ENCODE data around the gene ZNF438.

Gene ZNF438

GRCh38 chr10:30865141-30865926, 166.3 kb downstream of the ZNF438 start:
- peaks cover 0 to 3% (median 0%) of the 10 kb centered on the region in 5 donors for H3K36me3 ChIP-seq (ENCODE audit: control insufficient read depth in 5 of 5, insufficient read depth in 5 of 5, low read length in 5 of 5)
- peak overlapping the region in 2 of 5 donors; percentile 3 to 38 for H3K9ac ChIP-seq (ENCODE audit: low read length in 5 of 5)
- H3K4me3 ChIP-seq (ENCODE audit: low read depth in 1 of 5, low read length in 5 of 5): no peak overlapping the region
- peaks cover 0 to 48% (median 33%) of the 10 kb centered on the region in 5 donors for H3K4me1 ChIP-seq (ENCODE audit: control insufficient read depth in 5 of 5, insufficient read depth in 5 of 5, low read length in 5 of 5)
- no peaks in the 10 kb centered on the region for H3K27me3 ChIP-seq (ENCODE audit: control insufficient read depth in 5 of 5, insufficient read depth in 4 of 5, low read length in 5 of 5)
- H3K27ac ChIP-seq (ENCODE audit: low read depth, low read length): peak overlapping the region; percentile 80
- no peaks in the 10 kb centered on the region for H3K9me3 ChIP-seq (ENCODE audit: control insufficient read depth in 5 of 5, low read length in 5 of 5)

- Histone ChIP-seq H3K9me3 (ENCODE audit: control insufficient read depth in 5 of 5, low read length in 5 of 5) (no peaks in the 10 kb centered on the region), H3K27ac (ENCODE audit: low read depth, low read length) (peak overlapping the region; percentile 80), H3K36me3 (ENCODE audit: control insufficient read depth in 5 of 5, insufficient read depth in 5 of 5, low read length in 5 of 5) (peaks cover 0 to 2% (median 0%) of the 10 kb centered on the region in 5 donors), H3K9ac (ENCODE audit: low read length in 5 of 5) (no peak overlapping the region), H3K27me3 (ENCODE audit: control insufficient read depth in 5 of 5, insufficient read depth in 4 of 5, low read length in 5 of 5) (no peaks in the 10 kb centered on the region), H3K4me1 (ENCODE audit: control insufficient read depth in 5 of 5, insufficient read depth in 5 of 5, low read length in 5 of 5) (peaks cover 0 to 56% (median 41%) of the 10 kb centered on the region in 5 donors), H3K4me3 (ENCODE audit: low read depth in 1 of 5, low read length in 5 of 5) (no peak overlapping the region)
Measured at GRCh38 chr10:30863516-30864210, 168.0 kb downstream of the ZNF438 start.

GRCh38 chr10:30862486-30862885, 169.2 kb downstream of the ZNF438 start:
- peaks cover 2 to 68% (median 52%) of the 10 kb centered on the region in 5 donors for H3K4me1 ChIP-seq (ENCODE audit: control insufficient read depth in 5 of 5, insufficient read depth in 5 of 5, low read length in 5 of 5)
- H3K9me3 ChIP-seq (ENCODE audit: control insufficient read depth in 5 of 5, low read length in 5 of 5): no peaks in the 10 kb centered on the region
- no peak overlapping the region for H3K4me3 ChIP-seq (ENCODE audit: low read depth in 1 of 5, low read length in 5 of 5)
- H3K9ac ChIP-seq (ENCODE audit: low read length in 5 of 5): no peak overlapping the region
- peak overlapping the region; percentile 80 for H3K27ac ChIP-seq (ENCODE audit: low read depth, low read length)
- no peaks in the 10 kb centered on the region for H3K36me3 ChIP-seq (ENCODE audit: control insufficient read depth in 5 of 5, insufficient read depth in 5 of 5, low read length in 5 of 5)
- H3K27me3 ChIP-seq (ENCODE audit: control insufficient read depth in 5 of 5, insufficient read depth in 4 of 5, low read length in 5 of 5): no peaks in the 10 kb centered on the region

GRCh38 chr10:30861976-30862375, 169.7 kb downstream of the ZNF438 start:
- Histone ChIP-seq H3K9me3 (ENCODE audit: control insufficient read depth in 5 of 5, low read length in 5 of 5) (no peaks in the 10 kb centered on the region), H3K4me3 (ENCODE audit: low read depth in 1 of 5, low read length in 5 of 5) (no peak overlapping the region), H3K36me3 (ENCODE audit: control insufficient read depth in 5 of 5, insufficient read depth in 5 of 5, low read length in 5 of 5) (no peaks in the 10 kb centered on the region), H3K27me3 (ENCODE audit: control insufficient read depth in 5 of 5, insufficient read depth in 4 of 5, low read length in 5 of 5) (no peaks in the 10 kb centered on the region), H3K4me1 (ENCODE audit: control insufficient read depth in 5 of 5, insufficient read depth in 5 of 5, low read length in 5 of 5) (peaks cover 2 to 70% (median 52%) of the 10 kb centered on the region in 5 donors), H3K9ac (ENCODE audit: low read length in 5 of 5) (no peak overlapping the region), H3K27ac (ENCODE audit: low read depth, low read length) (peak overlapping the region; percentile 80)

- H3K27ac ChIP-seq (ENCODE audit: low read depth, low read length): no peak overlapping the region
- no peak overlapping the region for H3K9ac ChIP-seq (ENCODE audit: low read length in 5 of 5)
- no peaks in the 10 kb centered on the region for H3K27me3 ChIP-seq (ENCODE audit: control insufficient read depth in 5 of 5, insufficient read depth in 4 of 5, low read length in 5 of 5)
- H3K4me3 ChIP-seq (ENCODE audit: low read depth in 1 of 5, low read length in 5 of 5): no peak overlapping the region
- no peaks in the 10 kb centered on the region for H3K36me3 ChIP-seq (ENCODE audit: control insufficient read depth in 5 of 5, insufficient read depth in 5 of 5, low read length in 5 of 5)
- no peaks in the 10 kb centered on the region for H3K9me3 ChIP-seq (ENCODE audit: control insufficient read depth in 5 of 5, low read length in 5 of 5)
- peaks cover 2 to 75% (median 55%) of the 10 kb centered on the region in 5 donors for H3K4me1 ChIP-seq (ENCODE audit: control insufficient read depth in 5 of 5, insufficient read depth in 5 of 5, low read length in 5 of 5)
Measured at GRCh38 chr10:30861221-30861620, 170.4 kb downstream of the ZNF438 start.

- H3K27me3 ChIP-seq (ENCODE audit: control insufficient read depth in 5 of 5, insufficient read depth in 4 of 5, low read length in 5 of 5): no peaks in the 10 kb centered on the region
- no peaks in the 10 kb centered on the region for H3K9me3 ChIP-seq (ENCODE audit: control insufficient read depth in 5 of 5, low read length in 5 of 5)
- peak overlapping the region; percentile 66 for H3K27ac ChIP-seq (ENCODE audit: low read depth, low read length)
- peaks cover 2 to 57% (median 46%) of the 10 kb centered on the region in 5 donors for H3K4me1 ChIP-seq (ENCODE audit: control insufficient read depth in 5 of 5, insufficient read depth in 5 of 5, low read length in 5 of 5)
- H3K36me3 ChIP-seq (ENCODE audit: control insufficient read depth in 5 of 5, insufficient read depth in 5 of 5, low read length in 5 of 5): no peaks in the 10 kb centered on the region
- H3K4me3 ChIP-seq (ENCODE audit: low read depth in 1 of 5, low read length in 5 of 5): no peak overlapping the region
- no peak overlapping the region for H3K9ac ChIP-seq (ENCODE audit: low read length in 5 of 5)
Measured at GRCh38 chr10:30858499-30858898, 173.2 kb downstream of the ZNF438 start.

- Histone ChIP-seq H3K4me1 (ENCODE audit: control insufficient read depth in 5 of 5, insufficient read depth in 5 of 5, low read length in 5 of 5) (peaks cover 2 to 50% (median 39%) of the 10 kb centered on the region in 5 donors), H3K27ac (ENCODE audit: low read depth, low read length) (peak overlapping the region; percentile 66), H3K36me3 (ENCODE audit: control insufficient read depth in 5 of 5, insufficient read depth in 5 of 5, low read length in 5 of 5) (no peaks in the 10 kb centered on the region), H3K9me3 (ENCODE audit: control insufficient read depth in 5 of 5, low read length in 5 of 5) (no peaks in the 10 kb centered on the region), H3K9ac (ENCODE audit: low read length in 5 of 5) (no peak overlapping the region), H3K4me3 (ENCODE audit: low read depth in 1 of 5, low read length in 5 of 5) (no peak overlapping the region), H3K27me3 (ENCODE audit: control insufficient read depth in 5 of 5, insufficient read depth in 4 of 5, low read length in 5 of 5) (no peaks in the 10 kb centered on the region)
Measured at GRCh38 chr10:30857803-30858202, 173.9 kb downstream of the ZNF438 start.

GRCh38 chr10:30855131-30855530, 176.5 kb downstream of the ZNF438 start:
- Histone ChIP-seq H3K27me3 (ENCODE audit: control insufficient read depth in 5 of 5, insufficient read depth in 4 of 5, low read length in 5 of 5) (no peaks in the 10 kb centered on the region), H3K9me3 (ENCODE audit: control insufficient read depth in 5 of 5, low read length in 5 of 5) (no peaks in the 10 kb centered on the region), H3K4me3 (ENCODE audit: low read depth in 1 of 5, low read length in 5 of 5) (no peak overlapping the region), H3K9ac (ENCODE audit: low read length in 5 of 5) (no peak overlapping the region), H3K4me1 (ENCODE audit: control insufficient read depth in 5 of 5, insufficient read depth in 5 of 5, low read length in 5 of 5) (peaks cover 2 to 50% (median 39%) of the 10 kb centered on the region in 5 donors), H3K36me3 (ENCODE audit: control insufficient read depth in 5 of 5, insufficient read depth in 5 of 5, low read length in 5 of 5) (peaks cover 0 to under 1% (median 0%) of the 10 kb centered on the region in 5 donors), H3K27ac (ENCODE audit: low read depth, low read length) (peak overlapping the region; percentile 2)

GRCh38 chr10:30854656-30855055, 177.0 kb downstream of the ZNF438 start:
- Histone ChIP-seq H3K27me3 (ENCODE audit: control insufficient read depth in 5 of 5, insufficient read depth in 4 of 5, low read length in 5 of 5) (no peaks in the 10 kb centered on the region), H3K27ac (ENCODE audit: low read depth, low read length) (no peak overlapping the region), H3K9ac (ENCODE audit: low read length in 5 of 5) (no peak overlapping the region), H3K4me1 (ENCODE audit: control insufficient read depth in 5 of 5, insufficient read depth in 5 of 5, low read length in 5 of 5) (peaks cover 2 to 46% (median 39%) of the 10 kb centered on the region in 5 donors), H3K9me3 (ENCODE audit: control insufficient read depth in 5 of 5, low read length in 5 of 5) (no peaks in the 10 kb centered on the region), H3K4me3 (ENCODE audit: low read depth in 1 of 5, low read length in 5 of 5) (no peak overlapping the region), H3K36me3 (ENCODE audit: control insufficient read depth in 5 of 5, insufficient read depth in 5 of 5, low read length in 5 of 5) (peaks cover 0 to 4% (median 3%) of the 10 kb centered on the region in 5 donors)

GRCh38 chr10:30853066-30853465, 178.6 kb downstream of the ZNF438 start:
- Histone ChIP-seq H3K27me3 (ENCODE audit: control insufficient read depth in 5 of 5, insufficient read depth in 4 of 5, low read length in 5 of 5) (no peaks in the 10 kb centered on the region), H3K4me1 (ENCODE audit: control insufficient read depth in 5 of 5, insufficient read depth in 5 of 5, low read length in 5 of 5) (peaks cover 0 to 35% (median 30%) of the 10 kb centered on the region in 5 donors), H3K27ac (ENCODE audit: low read depth, low read length) (no peak overlapping the region), H3K9ac (ENCODE audit: low read length in 5 of 5) (no peak overlapping the region), H3K36me3 (ENCODE audit: control insufficient read depth in 5 of 5, insufficient read depth in 5 of 5, low read length in 5 of 5) (peaks cover 0 to 17% (median 10%) of the 10 kb centered on the region in 5 donors), H3K9me3 (ENCODE audit: control insufficient read depth in 5 of 5, low read length in 5 of 5) (no peaks in the 10 kb centered on the region), H3K4me3 (ENCODE audit: low read depth in 1 of 5, low read length in 5 of 5) (no peak overlapping the region)

All from subcutaneous abdominal adipose tissue (tissue), 5 donors.